OCI-LY3 (cell line): ENCODE results near the gene NELL2.

ENCODE experiments used
- H2AFZ ChIP-seq: fragments of 200-600, 300-600 bp; shearing (Covaris generic); 2 replicates; pipeline ENCODE4 v1.6.0; 2014; ENCODE audit warnings: antibody characterized with exemption, low read depth, low read length
- H3K27ac ChIP-seq: fragments of 200-600, 300-600 bp; sonication (generic); 2 replicates; pipeline ENCODE4 v1.5.1; 2014; ENCODE audit warnings: mild to moderate bottlenecking, low read length, moderate library complexity, mixed read lengths
- H3K27me3 ChIP-seq: fragments of 200-600, 300-600 bp; sonication (generic); 2 replicates; pipeline ENCODE4 v1.6.1; 2014; ENCODE audit warnings: low read depth, low read length, mixed read lengths
- H3K36me3 ChIP-seq: fragments of 200-600, 300-600 bp; sonication (generic); replicated peaks from 2 replicates; pipeline ENCODE3; 2014; ENCODE audit warnings: low read depth, low read length, mixed read lengths
- H3K4me1 ChIP-seq: fragments of 300-600, 200-600 bp; sonication (generic); 2 replicates; pipeline ENCODE4 v1.6.1; 2014; ENCODE audit warnings: low read length, mixed read lengths
- H3K4me2 ChIP-seq: fragments of 200-600, 300-600 bp; sonication (generic); 2 replicates; pipeline ENCODE4 v1.6.1; 2014; ENCODE audit warnings: low read length, mixed read lengths
- H3K4me3 ChIP-seq: fragments of 300-600, 200-600 bp; sonication (generic); 2 replicates; pipeline ENCODE4 v1.5.1; 2014; ENCODE audit warnings: antibody characterized with exemption, mild to moderate bottlenecking, low read length, moderate library complexity
- H3K79me2 ChIP-seq: fragments of 300-600, 200-600 bp; shearing (Covaris generic); 2 replicates; pipeline ENCODE4 v1.6.1; 2014; ENCODE audit warnings: mild to moderate bottlenecking, low read length, mixed read lengths
- H3K9ac ChIP-seq: fragments of 300-600, 200-600 bp; shearing (Covaris generic); 2 replicates; pipeline ENCODE4 v1.6.0; 2014; ENCODE audit warnings: mild to moderate bottlenecking, low read length, moderate library complexity
- H3K9me3 ChIP-seq: fragments of 200-600, 300-600 bp; shearing (Covaris generic); 2 replicates; pipeline ENCODE4 v1.6.1; 2014; ENCODE audit warnings: low read length, mixed read lengths; ENCODE audit not compliant: insufficient read depth
- H4K20me1 ChIP-seq: fragments of 200-600, 300-600 bp; sonication (generic); 2 replicates; pipeline ENCODE4 v1.6.1; 2016; ENCODE audit warnings: low read length, mixed read lengths; ENCODE audit not compliant: insufficient read depth
- EZH2phosphoT487 ChIP-seq: fragments of 200-600 bp; shearing (Covaris generic); IDR thresholded peaks from 2 replicates; pipeline ENCODE4 v1.6.1; 2018; ENCODE audit warnings: antibody characterized with exemption, mixed run types, low read depth
- TF ChIP-seq, protein P1 (sequence below): fragments of 200-600, 300-600 bp; sonication (generic); IDR thresholded peaks from 2 replicates; pipeline ENCODE4 v1.5.1; 2014; ENCODE audit warnings: antibody characterized with exemption, low read length, low read depth

The NELL2 gene

DNA sequence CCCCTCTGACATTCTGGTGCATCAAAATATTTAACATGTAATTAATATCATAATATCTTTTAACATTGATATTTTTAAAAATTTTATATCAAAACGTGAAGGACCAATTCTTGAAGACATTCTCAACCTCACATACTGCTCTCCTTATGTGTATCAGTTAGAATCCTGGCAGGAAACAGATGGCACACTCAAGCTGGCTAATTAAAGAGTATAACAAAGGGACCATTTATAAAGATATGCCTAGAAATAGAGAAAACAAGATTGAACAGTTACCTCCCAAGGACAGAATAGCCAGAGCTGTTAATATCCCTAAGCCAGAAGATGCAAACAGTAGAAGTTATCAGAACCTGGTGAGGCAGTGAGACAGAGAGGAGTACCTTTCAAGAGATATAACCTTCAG, 368.7 kb downstream of the NELL2 start:
- TF ChIP-seq, protein P1, sequence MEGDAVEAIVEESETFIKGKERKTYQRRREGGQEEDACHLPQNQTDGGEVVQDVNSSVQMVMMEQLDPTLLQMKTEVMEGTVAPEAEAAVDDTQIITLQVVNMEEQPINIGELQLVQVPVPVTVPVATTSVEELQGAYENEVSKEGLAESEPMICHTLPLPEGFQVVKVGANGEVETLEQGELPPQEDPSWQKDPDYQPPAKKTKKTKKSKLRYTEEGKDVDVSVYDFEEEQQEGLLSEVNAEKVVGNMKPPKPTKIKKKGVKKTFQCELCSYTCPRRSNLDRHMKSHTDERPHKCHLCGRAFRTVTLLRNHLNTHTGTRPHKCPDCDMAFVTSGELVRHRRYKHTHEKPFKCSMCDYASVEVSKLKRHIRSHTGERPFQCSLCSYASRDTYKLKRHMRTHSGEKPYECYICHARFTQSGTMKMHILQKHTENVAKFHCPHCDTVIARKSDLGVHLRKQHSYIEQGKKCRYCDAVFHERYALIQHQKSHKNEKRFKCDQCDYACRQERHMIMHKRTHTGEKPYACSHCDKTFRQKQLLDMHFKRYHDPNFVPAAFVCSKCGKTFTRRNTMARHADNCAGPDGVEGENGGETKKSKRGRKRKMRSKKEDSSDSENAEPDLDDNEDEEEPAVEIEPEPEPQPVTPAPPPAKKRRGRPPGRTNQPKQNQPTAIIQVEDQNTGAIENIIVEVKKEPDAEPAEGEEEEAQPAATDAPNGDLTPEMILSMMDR = no peak
- no peak for TF ChIP-seq EZH2phosphoT487
- Histone ChIP-seq H3K9me3 (no peaks in the 10 kb centered on the region), H3K9ac (no peak overlapping the region), H2AFZ (no peak overlapping the region), H3K36me3 (no peaks in the 10 kb centered on the region), H3K4me2 (no peak overlapping the region), H3K79me2 (no peaks in the 10 kb centered on the region), H3K4me1 (no peaks in the 10 kb centered on the region), H3K27ac (no peak overlapping the region), H3K4me3 (no peak overlapping the region), H3K27me3 (no peaks in the 10 kb centered on the region), H4K20me1 (no peaks in the 10 kb centered on the region)

GRCh38 chr12:44504799-44505198, 371.3 kb downstream of the NELL2 start:
- Histone ChIP-seq H2AFZ (no peak overlapping the region), H3K9me3 (no peaks in the 10 kb centered on the region), H3K27ac (no peak overlapping the region), H3K9ac (no peak overlapping the region), H3K79me2 (no peaks in the 10 kb centered on the region), H3K4me1 (no peaks in the 10 kb centered on the region), H3K4me2 (no peak overlapping the region), H3K4me3 (no peak overlapping the region), H4K20me1 (no peaks in the 10 kb centered on the region), H3K27me3 (no peaks in the 10 kb centered on the region), H3K36me3 (no peaks in the 10 kb centered on the region)
- TF ChIP-seq EZH2phosphoT487 = no peak
- TF ChIP-seq, protein P1 = no peak

DNA sequence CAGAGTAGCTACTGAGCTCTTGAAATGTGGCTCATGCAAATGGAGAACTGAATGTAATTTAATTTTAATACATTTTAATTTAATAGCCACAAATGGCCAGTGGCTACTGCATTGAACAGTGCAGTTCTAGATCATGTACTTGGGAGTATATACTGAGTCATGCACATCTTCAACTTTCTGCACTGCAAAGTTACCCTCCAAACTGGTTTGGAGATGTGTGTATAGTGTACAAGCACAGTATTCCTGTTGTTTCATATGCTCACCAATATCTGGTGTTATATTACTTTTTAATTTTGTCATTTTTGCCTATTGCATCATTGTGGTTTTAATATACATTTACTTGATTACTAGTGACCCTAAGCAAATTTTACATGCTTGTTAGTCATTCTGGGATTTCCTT, 372.8 kb downstream of the NELL2 start:
- no peak for TF ChIP-seq EZH2phosphoT487
- TF ChIP-seq, protein P1 = no peak
- no peaks in the 10 kb centered on the region for H3K36me3 ChIP-seq

GRCh38 chr12:44502681-44503080, 373.4 kb downstream of the NELL2 start:
- no peaks in the 10 kb centered on the region for H3K36me3 ChIP-seq
- no peak overlapping the region for H3K9ac ChIP-seq
- H3K27me3 ChIP-seq = no peaks in the 10 kb centered on the region
- no peaks in the 10 kb centered on the region for H3K79me2 ChIP-seq
- H4K20me1 ChIP-seq = no peaks in the 10 kb centered on the region
- H3K4me3 ChIP-seq = no peak overlapping the region
- no peak overlapping the region for H2AFZ ChIP-seq
- TF ChIP-seq EZH2phosphoT487 = no peak
- TF ChIP-seq, protein P1 = no peak
- no peaks in the 10 kb centered on the region for H3K9me3 ChIP-seq
- H3K4me2 ChIP-seq = no peak overlapping the region
- H3K27ac ChIP-seq = no peak overlapping the region
- no peaks in the 10 kb centered on the region for H3K4me1 ChIP-seq

More for the DNA sequence above, 372.8 kb downstream of the NELL2 start:
- H3K27ac ChIP-seq = no peak overlapping the region
- no peak overlapping the region for H3K4me3 ChIP-seq
- no peaks in the 10 kb centered on the region for H3K79me2 ChIP-seq
- H3K27me3 ChIP-seq = no peaks in the 10 kb centered on the region
- no peaks in the 10 kb centered on the region for H3K9me3 ChIP-seq
- no peak overlapping the region for H2AFZ ChIP-seq
- H3K4me1 ChIP-seq = no peaks in the 10 kb centered on the region
- no peak overlapping the region for H3K9ac ChIP-seq
- no peaks in the 10 kb centered on the region for H4K20me1 ChIP-seq
- H3K4me2 ChIP-seq = no peak overlapping the region
